Kidney tubule cell (primary cell): ENCODE data around the gene LRRC56.
"Not testable (repeated sequence)": the region's sequence is repeated elsewhere in the genome, so short reads cannot be mapped to it uniquely, and the experiment has no call there.

Experiments used
- DNase-seq: peaks from one replicate; pipeline ENCODE4 v3.0.0-alpha.2; 2018; ENCODE audit warnings: low spot score

LRRC56 gene

GRCh38 chr11:501001-501682, 36.2 kb upstream of the LRRC56 start:
- no peak for DNase-seq

GRCh38 chr11:501683-502287, 35.5 kb upstream of the LRRC56 start:
- DNase-seq, result no peak

- no peak for DNase-seq
Observed at GRCh38 chr11:502288-503178, 34.8 kb upstream of the LRRC56 start.

GRCh38 chr11:503179-503981, 33.9 kb upstream of the LRRC56 start:
- no peak for DNase-seq

GRCh38 chr11:504053-504993, 33.0 kb upstream of the LRRC56 start:
- DNase-seq, result peak; percentile 17

GRCh38 chr11:504994-505344, 32.4 kb upstream of the LRRC56 start:
- no peak for DNase-seq

- peak; percentile 97 for DNase-seq
Observed at GRCh38 chr11:506238-506994, 30.9 kb upstream of the LRRC56 start.

- peak; percentile 94 for DNase-seq
Observed at GRCh38 chr11:506995-507726, 30.2 kb upstream of the LRRC56 start, which contains the start of gene RNH1. TSS of gene RNH1 (minus strand) at chr11:507242. CDS start at chr11:502162, 5,080 bp downstream.

- DNase-seq, result no peak
Observed at GRCh38 chr11:507727-508515, 29.4 kb upstream of the LRRC56 start.

- DNase-seq, result no peak
Observed at GRCh38 chr11:508956-509355, 28.4 kb upstream of the LRRC56 start.

GRCh38 chr11:512761-513595, 24.3 kb upstream of the LRRC56 start:
- DNase-seq, result no peak

GRCh38 chr11:514606-515005, 22.7 kb upstream of the LRRC56 start:
- no peak for DNase-seq

GRCh38 chr11:515131-515530, 22.2 kb upstream of the LRRC56 start:
- DNase-seq, result no peak

- no peak for DNase-seq
Observed at GRCh38 chr11:516400-516799, 20.9 kb upstream of the LRRC56 start.

GRCh38 chr11:516918-517685, 20.2 kb upstream of the LRRC56 start:
- DNase-seq, result not testable (repeated sequence)

- DNase-seq, result peak; percentile 98
Observed at GRCh38 chr11:518463-519202, 18.7 kb upstream of the LRRC56 start.
